Measurements from ENCODE around the gene WNT7B.

- TF ChIP-seq POLR2A (IDR thresholded peaks at IDR 0.05) (no peak), CTCF (IDR thresholded peaks at IDR 0.05) (no peak)
These were observed 51.1 kb downstream of the WNT7B start for GRCh38 chr22:45925811-45926351.
